IPS-NIHi11 (cell line): Measurements from ENCODE around the gene SETD7.

Experiments
- DNase-seq: peaks from one replicate; pipeline ENCODE4 v3.0.0; 2012; ENCODE audit warnings: mixed read lengths, low spot score

SETD7 gene

GRCh38 chr4:139509727-139510410 is 46.1 kb downstream of the SETD7 start:
- DNase-seq, result peak; percentile 63

GRCh38 chr4:139508581-139509237 is 47.3 kb downstream of the SETD7 start:
- DNase-seq, result no peak

- no peak for DNase-seq
Measured at GRCh38 chr4:139506774-139507173, 49.2 kb downstream of the SETD7 start.

GRCh38 chr4:139503622-139504166 is 52.3 kb downstream of the SETD7 start:
- DNase-seq, result no peak

- no peak for DNase-seq
Measured at GRCh38 chr4:139501927-139502899, 53.8 kb downstream of the SETD7 start.

GRCh38 chr4:139501527-139501926 is 54.5 kb downstream of the SETD7 start:
- no peak for DNase-seq

- DNase-seq, result no peak
Measured at GRCh38 chr4:139501117-139501516, 54.9 kb downstream of the SETD7 start.

- no peak for DNase-seq
Measured at GRCh38 chr4:139499186-139499585, 56.8 kb downstream of the SETD7 start.

GRCh38 chr4:139493176-139493575 is 62.8 kb downstream of the SETD7 start:
- no peak for DNase-seq

- DNase-seq, result peak; percentile 42
Measured at GRCh38 chr4:139492429-139492828, 63.6 kb downstream of the SETD7 start.

- DNase-seq, result no peak
Measured at GRCh38 chr4:139489638-139490037, 66.4 kb downstream of the SETD7 start.

GRCh38 chr4:139488442-139488841 is 67.6 kb downstream of the SETD7 start:
- DNase-seq, result no peak

- no peak for DNase-seq
Measured at GRCh38 chr4:139484783-139485311, 71.2 kb downstream of the SETD7 start.

GRCh38 chr4:139483000-139483399 is 73.0 kb downstream of the SETD7 start:
- no peak for DNase-seq

- no peak for DNase-seq
Measured at GRCh38 chr4:139481465-139481864, 74.6 kb downstream of the SETD7 start.

GRCh38 chr4:139476363-139476762 is 79.7 kb downstream of the SETD7 start:
- no peak for DNase-seq

GRCh38 chr4:139472852-139473251 is 83.2 kb downstream of the SETD7 start:
- DNase-seq, result no peak

GRCh38 chr4:139470997-139471665 is 84.9 kb downstream of the SETD7 start:
- DNase-seq, result no peak

- no peak for DNase-seq
Measured at GRCh38 chr4:139470295-139470694, 85.7 kb downstream of the SETD7 start.

GRCh38 chr4:139469869-139470268 is 86.2 kb downstream of the SETD7 start:
- no peak for DNase-seq

- no peak for DNase-seq
Measured at GRCh38 chr4:139469216-139469615, 86.8 kb downstream of the SETD7 start.
